Measurements from ENCODE around the gene FAIM.
"Not testable (repeated sequence)": the region's sequence is repeated elsewhere in the genome, so short reads cannot be mapped to it uniquely, and the experiment has no call there.

FAIM gene, protein sequence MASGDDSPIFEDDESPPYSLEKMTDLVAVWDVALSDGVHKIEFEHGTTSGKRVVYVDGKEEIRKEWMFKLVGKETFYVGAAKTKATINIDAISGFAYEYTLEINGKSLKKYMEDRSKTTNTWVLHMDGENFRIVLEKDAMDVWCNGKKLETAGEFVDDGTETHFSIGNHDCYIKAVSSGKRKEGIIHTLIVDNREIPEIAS

DNA sequence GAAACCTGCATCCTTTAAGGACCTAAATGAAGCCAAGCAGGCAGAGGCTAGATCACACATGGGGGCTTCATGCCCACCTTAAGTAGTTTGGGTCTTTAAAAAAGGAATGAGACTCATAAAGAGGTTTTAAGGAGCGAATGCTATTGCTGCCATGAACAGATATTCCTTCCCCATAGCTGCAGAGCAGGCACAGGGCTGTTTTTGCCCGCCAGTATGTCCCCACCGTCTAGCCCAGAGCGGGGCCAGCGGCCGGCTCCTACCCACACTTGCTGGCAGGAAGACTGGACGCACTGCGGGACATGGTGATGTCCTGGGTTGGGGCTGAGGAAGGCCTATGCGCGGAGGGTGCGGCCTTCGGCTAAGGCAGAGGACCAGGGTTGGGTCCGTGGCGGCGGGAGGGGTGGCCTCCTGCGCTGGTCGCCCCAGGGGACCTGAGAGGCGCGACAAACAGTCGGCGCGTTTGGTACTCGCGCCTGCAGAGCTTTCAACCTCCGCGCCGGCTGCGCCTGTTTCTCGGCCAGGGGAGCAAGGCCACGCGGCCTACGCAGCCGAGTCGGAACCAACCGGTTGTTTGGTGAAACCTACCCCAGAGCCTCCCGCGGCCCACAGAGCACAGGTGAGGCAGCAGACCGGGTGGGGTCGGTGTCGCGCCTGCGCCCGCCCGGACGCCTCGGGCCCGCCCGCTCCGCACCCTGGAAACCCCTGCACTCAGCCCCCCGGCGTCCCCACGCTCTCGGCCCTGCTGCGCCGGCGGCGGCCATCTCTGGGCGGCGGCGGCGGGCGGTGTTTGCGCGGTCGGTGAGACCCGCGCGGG lies at the start of gene FAIM:
Gene FAIM, plus strand, starts transcription at position 450 of the 814 bp plus-strand sequence. CDS start 10,956 bp downstream, outside the sequence.
- no peak for DNase-seq

GRCh38 chr3:138559134-138559533 lies 49.4 kb upstream of the FAIM start:
- no peak for DNase-seq

DNA sequence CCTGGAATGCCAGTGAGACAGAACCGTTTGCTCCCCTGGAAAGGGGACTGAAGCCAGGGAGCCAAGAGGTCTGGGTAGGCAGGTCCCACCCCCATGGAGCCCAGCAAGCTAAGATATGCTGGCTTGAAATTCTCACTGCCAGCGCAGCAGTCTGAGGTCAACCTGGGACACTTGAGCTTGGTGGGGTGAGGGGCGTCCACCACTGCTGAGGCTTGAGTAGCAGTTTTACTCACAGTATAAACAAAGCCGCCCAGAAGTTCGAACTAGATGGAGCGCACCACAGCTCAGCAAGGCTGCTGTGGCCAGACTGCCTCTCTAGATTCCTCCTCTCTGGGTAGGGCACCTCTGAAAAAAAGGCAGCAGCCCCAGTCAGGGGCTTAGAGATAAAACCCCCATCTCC lies 48.1 kb upstream of the FAIM start:
- no peak for DNase-seq

GRCh38 chr3:138562902-138563301 lies 45.7 kb upstream of the FAIM start:
- DNase-seq, result not testable (repeated sequence)

- not testable (repeated sequence) for DNase-seq
These were observed 42.3 kb upstream of the FAIM start for GRCh38 chr3:138566293-138566692.

- DNase-seq, result no peak
These were observed 41.2 kb upstream of the FAIM start for GRCh38 chr3:138567403-138567802.

DNA sequence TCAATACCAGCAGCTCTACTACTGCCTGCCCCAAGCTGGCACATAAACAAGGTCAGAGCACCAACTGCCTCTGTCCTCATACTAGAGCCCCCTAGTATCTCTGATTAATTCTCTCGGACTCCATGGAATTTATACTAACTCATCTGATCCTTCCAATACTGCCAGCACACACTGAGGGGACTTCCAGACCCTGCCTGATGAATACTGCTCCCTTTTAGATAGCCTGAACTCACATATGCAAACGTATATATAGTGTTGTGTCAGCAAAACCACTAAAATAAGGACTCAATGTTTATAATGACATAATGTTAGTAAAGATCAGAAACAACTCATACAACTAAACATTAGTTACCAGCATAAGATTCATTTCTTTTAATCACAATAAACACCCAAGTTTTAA lies 39.5 kb upstream of the FAIM start:
- no peak for DNase-seq

GRCh38 chr3:138569624-138570023 lies 38.9 kb upstream of the FAIM start:
- DNase-seq, result not testable (repeated sequence)

DNA sequence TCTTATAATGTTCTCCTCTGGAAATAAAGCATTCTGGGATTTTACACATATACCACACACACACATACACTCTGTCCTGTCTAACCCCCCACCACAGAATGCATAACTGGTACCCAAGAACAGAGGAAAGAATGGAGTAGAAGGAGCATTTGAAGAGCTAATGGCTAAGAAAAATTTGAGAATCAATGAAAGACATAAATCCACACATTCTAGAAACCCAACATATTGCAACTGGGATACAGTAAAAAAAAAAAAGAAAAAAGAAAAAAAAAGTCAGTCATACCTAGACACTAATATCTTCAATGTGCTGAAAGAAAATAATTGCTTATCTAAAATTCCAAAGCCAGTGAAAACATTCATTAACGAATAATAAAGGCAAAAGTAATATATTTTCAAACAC lies 35.4 kb upstream of the FAIM start:
- no peak for DNase-seq

DNA sequence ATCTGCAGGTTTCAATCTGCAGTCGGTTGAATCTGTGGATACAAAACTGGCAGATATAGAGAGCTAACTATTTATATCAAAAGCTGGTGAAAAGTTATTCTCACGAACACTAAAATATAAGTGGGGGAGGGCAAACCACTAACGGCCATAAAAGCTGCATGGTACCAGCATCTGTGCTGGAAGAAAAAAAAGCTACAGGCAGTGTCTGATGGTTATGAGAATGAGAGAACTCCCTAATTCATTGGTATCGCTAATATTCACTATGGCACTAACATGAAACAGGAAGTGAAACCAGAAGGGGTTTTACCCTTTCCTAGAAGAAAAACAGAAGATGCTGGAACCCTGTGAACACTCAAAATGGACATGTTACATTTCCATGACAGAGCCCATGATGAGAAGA lies 30.4 kb upstream of the FAIM start:
- DNase-seq, result no peak

- DNase-seq, result no peak
These were observed 29.5 kb upstream of the FAIM start for GRCh38 chr3:138578961-138579574.

DNA sequence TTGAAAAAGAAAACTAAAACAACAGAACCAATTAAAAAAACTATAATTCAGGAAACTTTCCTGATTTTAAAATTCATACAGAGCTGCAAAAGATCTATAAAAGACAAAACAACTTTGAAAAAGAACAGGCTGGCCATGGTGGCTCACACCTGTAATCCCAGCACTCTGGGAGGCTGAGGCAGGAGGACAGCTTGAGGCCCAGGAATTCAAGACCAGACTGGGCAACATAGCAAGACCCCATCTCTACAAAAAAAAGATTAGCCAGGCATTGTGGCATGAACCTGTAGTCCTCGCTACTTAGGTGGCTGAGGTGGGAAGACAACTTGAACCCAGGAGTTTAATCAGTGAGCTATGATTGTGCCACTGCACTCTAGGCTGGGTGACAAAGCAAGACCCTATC lies 21.2 kb upstream of the FAIM start:
- DNase-seq, result no peak

- DNase-seq, result no peak
These were observed 20.1 kb upstream of the FAIM start for GRCh38 chr3:138588445-138588844.

- no peak for DNase-seq
These were observed 17.2 kb upstream of the FAIM start for GRCh38 chr3:138591392-138591791.

DNA sequence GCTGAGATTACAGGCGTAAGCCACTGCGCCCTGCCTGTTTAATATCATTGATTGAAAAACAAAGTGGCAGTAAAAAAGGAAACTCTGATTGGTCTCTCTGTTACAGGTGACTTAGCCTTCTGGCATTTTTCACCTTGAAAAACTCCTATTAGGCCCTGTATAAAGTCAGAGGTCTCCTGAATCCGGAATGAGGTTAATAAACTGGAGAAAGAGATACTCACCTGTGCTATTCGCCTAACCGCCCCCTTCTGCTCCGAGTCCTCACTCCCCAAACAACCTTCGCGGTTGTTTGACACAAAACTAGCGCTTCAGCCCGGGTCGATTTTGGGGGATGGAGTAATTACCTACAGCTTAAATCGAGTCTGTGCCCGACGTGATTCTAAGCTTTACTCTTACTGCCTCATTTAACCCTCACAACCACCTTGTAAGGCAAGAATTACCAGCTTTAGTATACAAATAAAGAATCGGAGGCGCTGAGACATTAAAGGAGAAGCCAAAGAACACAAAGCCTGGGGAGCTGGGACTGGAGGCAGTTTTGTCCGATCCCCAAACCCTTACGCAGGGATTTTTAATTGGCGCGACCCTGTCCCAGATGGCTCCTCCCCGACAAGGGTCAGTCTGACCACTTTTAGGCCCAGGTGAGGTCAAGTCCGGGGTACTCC lies 15.0 kb upstream of the FAIM start:
- DNase-seq, result no peak

DNA sequence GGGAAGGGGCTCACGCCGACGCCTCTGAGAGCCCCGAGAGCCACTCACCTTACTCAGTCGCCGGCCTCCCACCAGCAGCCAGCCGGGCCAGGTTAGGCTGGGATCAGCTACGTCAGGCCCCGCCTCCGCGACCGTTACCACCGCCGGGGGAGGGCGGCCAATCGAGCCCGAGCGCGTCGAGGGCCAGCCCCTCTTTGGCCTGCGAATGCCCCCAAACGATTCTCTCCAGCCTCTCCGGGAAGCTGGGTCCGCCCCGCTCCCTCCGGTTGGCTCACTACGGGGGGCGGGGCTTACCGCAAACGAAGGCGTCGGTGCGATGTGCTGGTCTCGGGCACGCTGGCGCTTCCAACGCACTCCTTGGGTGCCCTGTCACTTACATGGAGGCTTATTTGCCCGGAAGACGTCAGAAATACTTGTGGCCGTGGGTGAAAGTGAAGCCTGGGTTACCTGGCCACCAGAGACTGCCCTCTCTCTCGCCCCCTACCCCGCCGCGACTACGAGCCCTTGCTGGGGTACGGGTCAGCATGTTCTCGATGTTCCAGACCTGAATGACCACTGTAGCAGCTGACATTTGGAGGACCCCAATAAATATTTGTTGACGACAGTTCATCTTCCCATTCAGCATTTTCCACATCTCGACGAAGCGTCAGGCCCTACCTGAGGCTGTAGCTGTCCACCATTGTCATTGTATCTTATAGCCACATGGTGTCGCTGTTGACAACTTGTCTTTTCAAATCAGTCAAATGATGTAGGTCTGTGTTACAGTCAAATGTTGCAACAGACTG lies 14.2 kb upstream of the FAIM start, which contains the start of gene CEP70:
Gene CEP70, minus strand, starts transcription at position 111 of the 785 bp plus-strand sequence. CDS start 21,333 bp downstream, outside the sequence.
- no peak for DNase-seq

DNA sequence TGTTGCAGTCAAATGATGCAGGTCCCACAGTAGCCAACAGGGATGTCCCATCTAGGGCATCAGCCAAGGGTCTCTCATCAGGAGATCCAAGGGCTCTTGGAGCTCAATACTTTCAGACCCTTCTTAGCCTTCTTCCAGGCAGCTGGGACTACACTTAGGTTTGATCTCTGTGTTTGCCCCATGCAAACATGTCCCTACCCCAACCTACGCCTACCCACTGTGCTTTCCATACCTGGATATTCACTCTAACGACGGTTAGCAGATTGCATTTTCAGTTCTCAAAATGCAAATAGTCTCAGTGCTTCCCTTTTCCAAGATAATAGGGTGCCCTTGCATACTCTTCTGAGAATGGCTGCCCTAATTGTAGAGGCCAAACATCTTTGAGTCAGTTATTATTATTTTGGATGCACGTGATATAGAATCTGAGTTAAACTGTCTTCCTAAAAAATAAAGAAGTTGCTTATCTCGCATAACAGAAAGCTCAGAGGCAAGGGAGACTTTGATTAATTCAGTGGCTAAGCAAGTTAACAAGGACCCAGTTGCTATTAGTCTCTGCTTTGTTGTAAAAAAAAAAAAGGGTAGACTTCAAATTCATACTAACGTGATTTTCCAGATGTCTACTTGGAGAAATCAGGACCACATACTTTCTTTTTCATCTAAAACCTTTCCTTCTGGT lies 13.5 kb upstream of the FAIM start:
- no peak for DNase-seq

DNA sequence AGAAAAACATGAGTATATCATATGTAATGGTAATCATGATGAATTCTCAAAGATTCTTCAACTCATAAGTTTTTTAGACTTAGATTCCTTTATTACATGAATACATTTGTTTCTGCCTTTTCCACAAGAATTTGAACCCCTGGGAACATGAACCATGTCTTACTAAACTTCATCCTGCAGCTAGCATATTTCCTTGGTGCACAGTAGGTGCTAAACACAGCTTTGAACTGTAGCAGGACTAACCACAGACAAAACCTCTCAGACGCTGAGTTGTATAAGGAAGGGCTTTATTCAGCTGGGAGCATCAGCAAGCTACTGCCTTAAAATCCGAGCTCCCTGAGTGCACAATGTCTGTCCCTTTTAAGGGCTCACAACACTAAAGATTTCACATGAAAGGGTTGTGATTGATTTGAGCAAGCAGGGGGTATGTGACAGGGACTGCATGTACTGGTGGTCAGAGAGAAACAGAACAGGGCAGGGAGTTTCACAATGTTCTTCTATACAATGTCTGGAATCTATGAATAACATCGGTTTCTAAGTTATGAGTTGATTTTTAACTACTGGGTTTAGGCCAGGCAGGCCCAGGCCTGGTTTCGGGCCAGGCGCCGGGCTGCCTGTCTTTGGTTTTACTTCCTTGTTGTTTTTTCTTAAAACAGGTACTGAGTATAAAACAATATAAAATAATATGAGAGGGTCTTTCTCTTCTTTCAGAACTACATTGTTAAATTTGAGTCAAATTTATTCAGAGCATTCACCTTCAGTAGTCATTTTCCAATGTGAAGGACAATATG lies 11.2 kb upstream of the FAIM start:
- not testable (repeated sequence) for DNase-seq

DNA sequence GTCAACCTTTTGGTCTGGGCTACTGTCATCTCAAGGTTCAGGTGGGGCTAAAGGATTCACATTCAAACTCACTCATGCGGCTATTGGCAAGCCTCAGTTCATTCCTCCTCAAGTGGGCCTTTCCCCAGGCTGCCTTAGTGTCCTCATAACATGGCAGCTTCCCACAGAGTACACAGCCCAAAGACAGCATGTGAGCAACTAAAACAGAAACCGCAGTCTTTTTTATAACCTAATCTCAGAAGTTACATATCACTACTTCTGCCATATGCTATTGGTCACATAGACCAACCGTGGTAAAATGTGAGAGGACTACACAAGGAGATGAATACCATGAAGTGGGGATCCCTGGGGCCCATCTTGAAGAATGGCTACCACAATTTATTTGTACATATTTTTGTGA lies 10.0 kb upstream of the FAIM start:
- no peak for DNase-seq

- DNase-seq, result no peak
These were observed 8.3 kb upstream of the FAIM start for GRCh38 chr3:138600100-138600745.

- DNase-seq, result not testable (repeated sequence)
These were observed 6.9 kb upstream of the FAIM start for GRCh38 chr3:138601661-138602060.
